ENCODE measurements around the gene SPATS2L.

SPATS2L gene

GRCh38 chr2:200279857-200280256 lies 26.6 kb upstream of the SPATS2L start:
- Histone ChIP-seq H3K4me3 (ENCODE audit: low read depth, low read length) (no peak overlapping the region), H3K27me3 (ENCODE audit: insufficient read depth, low read depth, severe bottlenecking) (no peaks in the 10 kb centered on the region), H3K27ac (no peak overlapping the region), H3K36me3 (no peaks in the 10 kb centered on the region), H3K9me3 (ENCODE audit: severe bottlenecking) (no peaks in the 10 kb centered on the region)
- no peak for DNase-seq
- TF ChIP-seq CTCF (IDR thresholded peaks at IDR 0.05; ENCODE audit: low read depth, low read length): no peak

- Histone ChIP-seq H3K4me3 (ENCODE audit: low read depth, low read length) (no peak overlapping the region), H3K36me3 (no peaks in the 10 kb centered on the region), H3K9me3 (ENCODE audit: severe bottlenecking) (no peaks in the 10 kb centered on the region), H3K27ac (no peak overlapping the region), H3K27me3 (ENCODE audit: insufficient read depth, low read depth, severe bottlenecking) (no peaks in the 10 kb centered on the region)
- no peak for TF ChIP-seq CTCF (IDR thresholded peaks at IDR 0.05; ENCODE audit: low read depth, low read length)
- DNase-seq: no peak
Measured at GRCh38 chr2:200286578-200286977, 19.9 kb upstream of the SPATS2L start.

GRCh38 chr2:200288670-200289429 lies 17.6 kb upstream of the SPATS2L start:
- DNase-seq: no peak

GRCh38 chr2:200296118-200296517 lies 10.4 kb upstream of the SPATS2L start:
- no peak for DNase-seq
- Histone ChIP-seq H3K9me3 (ENCODE audit: severe bottlenecking) (no peaks in the 10 kb centered on the region), H3K27me3 (ENCODE audit: insufficient read depth, low read depth, severe bottlenecking) (no peaks in the 10 kb centered on the region), H3K36me3 (no peaks in the 10 kb centered on the region), H3K4me3 (ENCODE audit: low read depth, low read length) (no peak overlapping the region), H3K27ac (no peak overlapping the region)
- TF ChIP-seq CTCF (IDR thresholded peaks at IDR 0.05; ENCODE audit: low read depth, low read length): no peak

More at GRCh38 chr2:200288670-200289429, 17.6 kb upstream of the SPATS2L start:
- Histone ChIP-seq H3K9me3 (ENCODE audit: severe bottlenecking) (no peaks in the 10 kb centered on the region), H3K4me3 (ENCODE audit: low read depth, low read length) (no peak overlapping the region), H3K27ac (no peak overlapping the region), H3K27me3 (ENCODE audit: insufficient read depth, low read depth, severe bottlenecking) (no peaks in the 10 kb centered on the region), H3K36me3 (no peaks in the 10 kb centered on the region)
- TF ChIP-seq CTCF (IDR thresholded peaks at IDR 0.05; ENCODE audit: low read depth, low read length): no peak

- no peak for TF ChIP-seq CTCF (IDR thresholded peaks at IDR 0.05; ENCODE audit: low read depth, low read length)
- Histone ChIP-seq H3K9me3 (ENCODE audit: severe bottlenecking) (no peaks in the 10 kb centered on the region), H3K4me3 (ENCODE audit: low read depth, low read length) (no peak overlapping the region), H3K27ac (no peak overlapping the region), H3K27me3 (ENCODE audit: insufficient read depth, low read depth, severe bottlenecking) (no peaks in the 10 kb centered on the region), H3K36me3 (no peaks in the 10 kb centered on the region)
- no peak for DNase-seq
Measured at GRCh38 chr2:200297100-200297499, 9.4 kb upstream of the SPATS2L start.

- H3K4me3 ChIP-seq (ENCODE audit: low read depth, low read length): no peak overlapping the region
- no peak for DNase-seq
- H3K36me3 ChIP-seq: no peaks in the 10 kb centered on the region
- H3K9me3 ChIP-seq (ENCODE audit: severe bottlenecking): no peaks in the 10 kb centered on the region
- no peaks in the 10 kb centered on the region for H3K27me3 ChIP-seq (ENCODE audit: insufficient read depth, low read depth, severe bottlenecking)
- H3K27ac ChIP-seq: no peak overlapping the region
- no peak for TF ChIP-seq CTCF (IDR thresholded peaks at IDR 0.05; ENCODE audit: low read depth, low read length)
Measured at GRCh38 chr2:200297989-200298388, 8.5 kb upstream of the SPATS2L start.

All from WERI-Rb-1 (cell line).